ENCODE measurements around the gene CELF5.
A peak's percentile ranks its signal among the peaks of the same experiment; 100 is the strongest.
"Not testable (repeated sequence)": the region's sequence is repeated elsewhere in the genome, so short reads cannot be mapped to it uniquely, and the experiment has no call there.

The CELF5 gene

GRCh38 chr19:3298853-3299449 lies 74.5 kb downstream of the CELF5 start:
- peaks cover 17% of the 10 kb centered on the region for H3K27me3 ChIP-seq
- no peak for TF ChIP-seq CTCF (IDR thresholded peaks at IDR 0.05; ENCODE audit: low read depth, low read length)

GRCh38 chr19:3300566-3300965 lies 76.1 kb downstream of the CELF5 start:
- H3K27me3 ChIP-seq: peaks cover 14% of the 10 kb centered on the region
- not testable (repeated sequence) for H3K4me1 ChIP-seq; DNase-seq; H3K4me3 ChIP-seq (ENCODE audit: low read depth, low read length); H3K9me3 ChIP-seq; H3K36me3 ChIP-seq

More at GRCh38 chr19:3298853-3299449, 74.5 kb downstream of the CELF5 start:
- H3K4me1 ChIP-seq: no peaks in the 10 kb centered on the region
- H3K4me3 ChIP-seq (ENCODE audit: low read depth, low read length): no peak overlapping the region
- no peak for DNase-seq
- H3K36me3 ChIP-seq: no peaks in the 10 kb centered on the region
- peaks cover 4% of the 10 kb centered on the region; the same call in 1 of the 2 replicates for H3K9me3 ChIP-seq

DNA sequence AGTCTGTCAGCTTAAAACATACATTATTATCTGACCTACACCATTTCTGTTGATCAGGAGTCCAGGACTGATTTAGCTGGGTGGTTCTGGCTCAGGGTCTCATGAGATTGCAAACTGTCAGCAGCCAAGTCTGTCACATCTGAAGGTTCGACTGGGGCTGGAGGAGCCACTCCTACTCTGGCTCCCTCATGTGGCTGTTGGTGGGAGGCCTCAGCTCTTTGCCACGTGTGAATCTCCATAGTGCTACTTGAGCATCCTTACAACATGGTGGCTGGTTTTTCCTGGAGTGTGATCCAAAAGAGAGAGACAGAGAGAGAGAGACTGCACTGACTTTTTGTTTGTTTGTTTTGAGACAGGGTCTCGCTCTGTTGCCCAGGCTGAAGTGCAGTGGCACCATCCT lies 78.3 kb downstream of the CELF5 start:
- DNase-seq: no peak
- H3K4me1 ChIP-seq: no peaks in the 10 kb centered on the region
- H3K9me3 ChIP-seq: peaks cover 6% of the 10 kb centered on the region; the same call in 1 of the 2 replicates
- TF ChIP-seq CTCF (IDR thresholded peaks at IDR 0.05; ENCODE audit: low read depth, low read length): peak; percentile 37
- peaks cover 8% of the 10 kb centered on the region for H3K27me3 ChIP-seq
- no peaks in the 10 kb centered on the region for H3K36me3 ChIP-seq
- no peak overlapping the region for H3K4me3 ChIP-seq (ENCODE audit: low read depth, low read length)

DNA sequence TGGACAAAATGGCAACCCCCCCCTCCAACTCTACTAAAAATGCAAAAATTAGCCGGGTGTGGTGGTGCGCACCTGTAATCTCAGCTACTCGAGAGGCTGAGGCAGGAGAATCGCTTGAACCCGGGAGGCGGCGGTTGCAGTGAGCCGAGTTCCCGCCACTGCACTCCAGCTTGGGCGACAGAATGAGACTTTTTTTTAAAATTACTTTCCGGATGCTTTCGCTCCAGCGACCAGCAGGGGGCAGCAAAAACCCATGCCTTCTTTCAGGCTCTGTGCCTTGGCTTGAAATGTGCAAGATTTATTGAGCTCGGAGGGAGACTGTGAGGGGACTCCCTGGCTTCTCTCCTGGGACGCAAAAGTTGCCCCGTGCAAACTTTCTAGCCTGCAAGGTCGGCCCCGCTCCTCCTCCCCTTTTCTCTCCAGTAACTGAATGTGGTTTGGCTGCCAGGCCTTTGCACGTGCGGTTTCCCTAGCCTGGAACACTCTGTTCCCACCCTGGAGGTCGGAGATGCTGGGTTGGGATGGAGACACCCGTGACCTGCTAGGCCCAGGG lies 80.5 kb downstream of the CELF5 start:
- Histone ChIP-seq H3K36me3 (no peaks in the 10 kb centered on the region), H3K4me3 (ENCODE audit: low read depth, low read length) (no peak overlapping the region), H3K27me3 (peaks cover 6% of the 10 kb centered on the region), H3K9me3 (peaks cover 6% of the 10 kb centered on the region; the same call in 1 of the 2 replicates), H3K4me1 (no peaks in the 10 kb centered on the region)
- peak; percentile 86 for TF ChIP-seq CTCF (IDR thresholded peaks at IDR 0.05; ENCODE audit: low read depth, low read length)
- DNase-seq: peak; percentile 76

DNA sequence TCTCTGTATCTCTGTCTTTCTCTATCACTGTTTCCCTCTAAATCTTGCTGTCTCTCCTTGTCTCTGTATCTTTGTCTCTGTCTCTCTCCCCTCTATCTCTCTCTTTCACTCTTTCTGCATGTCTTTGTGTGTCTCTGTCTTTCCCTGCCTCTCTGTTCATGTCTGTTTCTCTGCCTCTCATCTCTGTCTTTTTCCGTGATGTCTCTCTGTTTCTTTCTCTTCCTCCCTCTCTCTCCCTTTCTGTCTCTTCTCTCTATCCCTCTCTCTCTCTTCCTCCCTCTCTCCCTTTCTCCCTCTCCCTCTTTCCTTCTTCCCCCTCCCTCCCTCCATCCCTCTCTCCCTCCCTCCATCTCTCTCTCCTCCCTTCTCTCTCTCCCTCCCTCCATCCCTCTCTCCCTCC lies 85.3 kb downstream of the CELF5 start:
- no peak for TF ChIP-seq CTCF (IDR thresholded peaks at IDR 0.05; ENCODE audit: low read depth, low read length)
- DNase-seq: no peak
- Histone ChIP-seq H3K36me3 (no peaks in the 10 kb centered on the region), H3K9me3 (peaks cover 2% of the 10 kb centered on the region; the same call in 1 of the 2 replicates), H3K4me1 (no peaks in the 10 kb centered on the region), H3K4me3 (ENCODE audit: low read depth, low read length) (no peak overlapping the region), H3K27me3 (peaks cover 5% of the 10 kb centered on the region; the same call in 1 of the 2 replicates)

DNA sequence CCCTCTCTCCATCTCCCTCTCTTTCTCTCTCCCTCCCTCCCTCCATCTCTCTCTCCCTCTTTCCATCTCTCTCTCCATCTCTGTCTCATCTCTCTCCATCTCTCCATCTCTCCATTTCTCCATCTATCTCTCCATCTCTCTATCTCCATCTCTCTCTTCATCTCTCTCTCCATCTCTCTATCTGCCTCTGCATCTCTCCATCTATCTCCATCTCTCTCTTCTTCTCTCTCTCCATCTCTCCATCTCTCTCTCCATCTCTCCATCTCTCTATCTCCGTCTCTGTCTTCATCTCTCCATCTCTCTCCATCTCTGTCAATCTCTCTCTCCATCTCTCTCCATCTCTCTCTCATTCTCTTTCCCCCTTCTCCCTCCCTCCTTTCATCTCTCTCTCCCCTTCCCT lies 85.8 kb downstream of the CELF5 start:
- DNase-seq: no peak
- Histone ChIP-seq H3K4me1 (no peaks in the 10 kb centered on the region), H3K4me3 (ENCODE audit: low read depth, low read length) (no peak overlapping the region), H3K36me3 (no peaks in the 10 kb centered on the region), H3K27me3 (peaks cover 5% of the 10 kb centered on the region; the same call in 1 of the 2 replicates), H3K9me3 (peaks cover 2% of the 10 kb centered on the region; the same call in 1 of the 2 replicates)
- no peak for TF ChIP-seq CTCF (IDR thresholded peaks at IDR 0.05; ENCODE audit: low read depth, low read length)

All from BE2C (cell line).